ENCODE measurements around the gene MTA1. TPM values are rescaled to one million over a fixed set of nuclear protein-coding genes. Genes with fewer than 3 reads are reported as not detected.

Gene MTA1
- polyA plus RNA-seq, 4 donors = 28.4 to 98.9 (median 51.9) TPM

GRCh38 chr14:105409364-105409763, 10.3 kb upstream of the MTA1 start:
- FAIRE-seq (no peak), DNase-seq (no peak)
- H3K27me3 ChIP-seq (ENCODE audit: control insufficient read depth in 3 of 3, insufficient read depth in 3 of 3, low read length in 3 of 3) = peaks cover 0 to 41% (median 0%) of the 10 kb centered on the region in 3 donors
- peaks cover 0 to 12% of the 10 kb centered on the region in 2 donors for H3K9me3 ChIP-seq (ENCODE audit: control insufficient read depth in 2 of 2, insufficient read depth in 1 of 2, low read depth in 1 of 2, low read length in 1 of 2)
- 84 to 94% (median 87%) methylated on average over 3 of the region's 3 CpGs for WGBS, 3 donors
- H3K27ac ChIP-seq (ENCODE audit: low read depth in 1 of 3, low read length in 2 of 3) = no peak overlapping the region
- no peak overlapping the region for H3K4me3 ChIP-seq (ENCODE audit: low read depth in 1 of 3, low read length in 3 of 3)
- peaks cover 0 to 13% (median 0%) of the 10 kb centered on the region in 3 donors for H3K4me1 ChIP-seq (ENCODE audit: control insufficient read depth in 3 of 3, insufficient read depth in 2 of 3, low read depth in 1 of 3, low read length in 2 of 3)
- no peaks in the 10 kb centered on the region for H3K36me3 ChIP-seq (ENCODE audit: control insufficient read depth in 3 of 3, insufficient read depth in 2 of 3, low read depth in 1 of 3, low read length in 3 of 3)

DNA sequence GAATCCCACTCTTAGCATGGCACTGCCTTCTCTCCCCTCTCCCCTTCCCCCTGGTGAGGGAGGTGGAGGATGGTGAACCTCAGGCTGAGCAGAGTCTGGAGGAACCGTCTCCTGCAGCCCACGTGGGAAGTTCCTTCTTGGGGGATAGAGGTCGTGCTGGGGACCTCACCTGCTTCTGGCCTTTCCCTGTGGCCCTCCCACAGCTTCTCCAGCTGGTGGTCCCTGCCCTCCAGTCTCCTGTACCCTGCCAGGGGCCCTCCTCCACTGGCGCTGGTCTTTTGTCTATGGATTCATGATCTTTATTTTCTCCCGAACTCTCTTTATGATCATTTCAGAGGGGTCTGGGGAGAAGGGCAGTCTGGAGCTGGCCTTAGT, 9.0 kb upstream of the MTA1 start:
- 20 to 49% (median 40%) methylated on average over 5 of the region's 5 CpGs for WGBS, 3 donors
- Histone ChIP-seq H3K27ac (ENCODE audit: low read depth in 1 of 3, low read length in 2 of 3) (no peak overlapping the region), H3K9me3 (ENCODE audit: control insufficient read depth in 2 of 2, insufficient read depth in 1 of 2, low read depth in 1 of 2, low read length in 1 of 2) (no peaks in the 10 kb centered on the region), H3K4me3 (ENCODE audit: low read depth in 1 of 3, low read length in 3 of 3) (peak overlapping the region in 1 of 3 donors; percentile 24), H3K36me3 (ENCODE audit: control insufficient read depth in 3 of 3, insufficient read depth in 2 of 3, low read depth in 1 of 3, low read length in 3 of 3) (no peaks in the 10 kb centered on the region), H3K4me1 (ENCODE audit: control insufficient read depth in 3 of 3, insufficient read depth in 2 of 3, low read depth in 1 of 3, low read length in 2 of 3) (peaks cover 0 to 20% (median 0%) of the 10 kb centered on the region in 3 donors), H3K27me3 (ENCODE audit: control insufficient read depth in 3 of 3, insufficient read depth in 3 of 3, low read length in 3 of 3) (peaks cover 0 to 44% (median 0%) of the 10 kb centered on the region in 3 donors)
- DNase-seq (no peak), FAIRE-seq (no peak)

GRCh38 chr14:105411017-105411941, 8.3 kb upstream of the MTA1 start:
- 8 to 13% (median 12%) methylated on average over 34 to 85 of the region's 86 CpGs for WGBS, 3 donors
- FAIRE-seq (no peak), DNase-seq (peak; percentile 59 to 63)
- Histone ChIP-seq H3K27ac (ENCODE audit: low read depth in 1 of 3, low read length in 2 of 3) (no peak overlapping the region), H3K36me3 (ENCODE audit: control insufficient read depth in 3 of 3, insufficient read depth in 2 of 3, low read depth in 1 of 3, low read length in 3 of 3) (no peaks in the 10 kb centered on the region), H3K9me3 (ENCODE audit: control insufficient read depth in 2 of 2, insufficient read depth in 1 of 2, low read depth in 1 of 2, low read length in 1 of 2) (no peaks in the 10 kb centered on the region), H3K4me3 (ENCODE audit: low read depth in 1 of 3, low read length in 3 of 3) (peak overlapping the region in 1 of 3 donors; percentile 24), H3K4me1 (ENCODE audit: control insufficient read depth in 3 of 3, insufficient read depth in 2 of 3, low read depth in 1 of 3, low read length in 2 of 3) (peaks cover 0 to 21% (median 0%) of the 10 kb centered on the region in 3 donors), H3K27me3 (ENCODE audit: control insufficient read depth in 3 of 3, insufficient read depth in 3 of 3, low read length in 3 of 3) (peaks cover 0 to 44% (median 0%) of the 10 kb centered on the region in 3 donors)

DNA sequence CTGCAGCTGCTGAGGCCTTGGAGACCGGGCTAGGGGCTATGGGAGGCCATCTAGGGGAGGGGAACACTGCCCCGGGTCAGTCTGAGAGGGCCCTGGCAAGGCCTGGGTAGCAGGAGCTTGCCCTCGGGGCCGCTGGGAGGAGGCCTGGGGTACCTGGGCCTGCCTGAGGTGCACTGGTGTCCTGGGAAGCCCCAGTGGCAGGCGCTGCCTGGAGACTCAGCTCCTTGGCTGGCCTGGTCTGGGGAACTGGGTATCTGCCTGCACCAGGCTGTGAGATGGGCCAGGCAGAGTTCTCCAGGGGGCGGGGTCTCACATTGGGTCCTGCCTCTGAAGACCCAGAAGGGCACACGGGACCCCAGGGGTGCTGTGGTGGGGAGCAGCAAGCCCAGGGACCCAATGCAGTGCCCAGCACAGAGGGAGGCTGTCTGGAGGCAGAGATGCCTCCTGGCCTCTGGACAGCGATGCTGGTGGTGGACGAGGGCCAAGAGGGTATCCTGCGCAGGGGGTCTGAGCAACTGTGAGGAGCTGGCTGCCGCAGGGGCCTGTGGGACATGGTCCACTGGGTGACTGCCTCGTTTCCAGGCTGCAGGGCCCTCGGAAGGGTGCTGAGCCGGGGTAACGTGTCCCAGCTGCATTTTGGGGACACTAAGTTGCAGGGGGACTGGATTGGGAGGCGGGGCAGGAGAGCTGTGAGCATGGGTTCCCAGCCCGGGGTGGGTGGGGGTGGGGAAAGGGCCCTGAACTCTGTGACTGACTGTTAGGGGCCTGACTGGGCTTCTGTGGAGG, 7.4 kb upstream of the MTA1 start:
- Histone ChIP-seq H3K4me1 (ENCODE audit: control insufficient read depth in 3 of 3, insufficient read depth in 2 of 3, low read depth in 1 of 3, low read length in 2 of 3) (peaks cover 0 to 21% (median 0%) of the 10 kb centered on the region in 3 donors), H3K36me3 (ENCODE audit: control insufficient read depth in 3 of 3, insufficient read depth in 2 of 3, low read depth in 1 of 3, low read length in 3 of 3) (no peaks in the 10 kb centered on the region), H3K9me3 (ENCODE audit: control insufficient read depth in 2 of 2, insufficient read depth in 1 of 2, low read depth in 1 of 2, low read length in 1 of 2) (no peaks in the 10 kb centered on the region), H3K4me3 (ENCODE audit: low read depth in 1 of 3, low read length in 3 of 3) (no peak overlapping the region), H3K27ac (ENCODE audit: low read depth in 1 of 3, low read length in 2 of 3) (no peak overlapping the region), H3K27me3 (ENCODE audit: control insufficient read depth in 3 of 3, insufficient read depth in 3 of 3, low read length in 3 of 3) (peaks cover 0 to 44% (median 0%) of the 10 kb centered on the region in 3 donors)
- no peak for FAIRE-seq
- WGBS, 3 donors = 64 to 73% (median 69%) methylated on average over 15 to 17 of the region's 17 CpGs
- no peak for DNase-seq

- no peak overlapping the region for H3K4me3 ChIP-seq (ENCODE audit: low read depth in 1 of 3, low read length in 3 of 3)
- H3K9me3 ChIP-seq (ENCODE audit: control insufficient read depth in 2 of 2, insufficient read depth in 1 of 2, low read depth in 1 of 2, low read length in 1 of 2) = no peaks in the 10 kb centered on the region
- 59 to 78% (median 60%) methylated on average over 5 to 8 of the region's 8 CpGs for WGBS, 3 donors
- FAIRE-seq = no peak
- peaks cover 0 to 23% (median 0%) of the 10 kb centered on the region in 3 donors for H3K4me1 ChIP-seq (ENCODE audit: control insufficient read depth in 3 of 3, insufficient read depth in 2 of 3, low read depth in 1 of 3, low read length in 2 of 3)
- peaks cover 0 to 44% (median 0%) of the 10 kb centered on the region in 3 donors for H3K27me3 ChIP-seq (ENCODE audit: control insufficient read depth in 3 of 3, insufficient read depth in 3 of 3, low read length in 3 of 3)
- H3K36me3 ChIP-seq (ENCODE audit: control insufficient read depth in 3 of 3, insufficient read depth in 2 of 3, low read depth in 1 of 3, low read length in 3 of 3) = no peaks in the 10 kb centered on the region
- no peak for DNase-seq
- no peak overlapping the region for H3K27ac ChIP-seq (ENCODE audit: low read depth in 1 of 3, low read length in 2 of 3)
Observed at GRCh38 chr14:105412771-105413543, 6.7 kb upstream of the MTA1 start.

GRCh38 chr14:105413544-105413886, 6.1 kb upstream of the MTA1 start:
- H3K27ac ChIP-seq (ENCODE audit: low read depth in 1 of 3, low read length in 2 of 3) = no peak overlapping the region
- FAIRE-seq = no peak
- DNase-seq = no peak
- H3K4me3 ChIP-seq (ENCODE audit: low read depth in 1 of 3, low read length in 3 of 3) = no peak overlapping the region
- peaks cover 0 to 44% (median 0%) of the 10 kb centered on the region in 3 donors for H3K27me3 ChIP-seq (ENCODE audit: control insufficient read depth in 3 of 3, insufficient read depth in 3 of 3, low read length in 3 of 3)
- peaks cover 0 to 28% (median 0%) of the 10 kb centered on the region in 3 donors for H3K4me1 ChIP-seq (ENCODE audit: control insufficient read depth in 3 of 3, insufficient read depth in 2 of 3, low read depth in 1 of 3, low read length in 2 of 3)
- 96 to 100% (median 100%) methylated on average over 2 of the region's 2 CpGs for WGBS, 3 donors
- H3K9me3 ChIP-seq (ENCODE audit: control insufficient read depth in 2 of 2, insufficient read depth in 1 of 2, low read depth in 1 of 2, low read length in 1 of 2) = no peaks in the 10 kb centered on the region
- no peaks in the 10 kb centered on the region for H3K36me3 ChIP-seq (ENCODE audit: control insufficient read depth in 3 of 3, insufficient read depth in 2 of 3, low read depth in 1 of 3, low read length in 3 of 3)

- no peaks in the 10 kb centered on the region for H3K9me3 ChIP-seq (ENCODE audit: control insufficient read depth in 2 of 2, insufficient read depth in 1 of 2, low read depth in 1 of 2, low read length in 1 of 2)
- H3K36me3 ChIP-seq (ENCODE audit: control insufficient read depth in 3 of 3, insufficient read depth in 2 of 3, low read depth in 1 of 3, low read length in 3 of 3) = no peaks in the 10 kb centered on the region
- H3K27ac ChIP-seq (ENCODE audit: low read depth in 1 of 3, low read length in 2 of 3) = no peak overlapping the region
- peak overlapping the region in 2 of 3 donors; percentile 25 to 49 for H3K4me3 ChIP-seq (ENCODE audit: low read depth in 1 of 3, low read length in 3 of 3)
- peaks cover 0 to 40% (median 0%) of the 10 kb centered on the region in 3 donors for H3K27me3 ChIP-seq (ENCODE audit: control insufficient read depth in 3 of 3, insufficient read depth in 3 of 3, low read length in 3 of 3)
- H3K4me1 ChIP-seq (ENCODE audit: control insufficient read depth in 3 of 3, insufficient read depth in 2 of 3, low read depth in 1 of 3, low read length in 2 of 3) = peaks cover 0 to 32% (median 0%) of the 10 kb centered on the region in 3 donors
- DNase-seq (peak; percentile 48 to 86), FAIRE-seq (no peak)
- 10 to 20% (median 17%) methylated on average over 50 to 79 of the region's 79 CpGs for WGBS, 3 donors
Observed at GRCh38 chr14:105414456-105415371, 4.9 kb upstream of the MTA1 start.
